ENCODE measurements around the gene C6orf58.

DNA sequence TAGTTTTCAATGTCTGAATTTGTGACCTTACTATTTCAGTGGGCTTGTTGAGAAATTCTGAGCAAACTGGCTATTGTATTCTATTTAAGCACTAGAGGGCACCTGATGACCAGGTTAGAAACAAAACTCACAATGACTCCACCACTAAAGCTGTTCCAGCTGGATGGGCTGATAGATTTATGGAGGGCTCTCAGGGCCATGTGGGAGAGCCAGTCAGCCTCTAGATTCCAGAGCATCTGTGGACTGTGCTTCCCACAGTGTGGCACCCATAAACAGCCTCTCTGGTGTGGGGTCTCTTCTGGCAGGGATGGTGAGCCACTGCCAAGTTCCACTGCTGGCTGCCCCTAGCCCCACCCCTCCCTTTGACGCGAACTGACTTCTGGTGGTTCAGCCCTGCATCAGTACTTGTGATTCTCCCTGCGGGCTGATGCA is 29.2 kb downstream of the C6orf58 start:
- TF ChIP-seq, protein P1, sequence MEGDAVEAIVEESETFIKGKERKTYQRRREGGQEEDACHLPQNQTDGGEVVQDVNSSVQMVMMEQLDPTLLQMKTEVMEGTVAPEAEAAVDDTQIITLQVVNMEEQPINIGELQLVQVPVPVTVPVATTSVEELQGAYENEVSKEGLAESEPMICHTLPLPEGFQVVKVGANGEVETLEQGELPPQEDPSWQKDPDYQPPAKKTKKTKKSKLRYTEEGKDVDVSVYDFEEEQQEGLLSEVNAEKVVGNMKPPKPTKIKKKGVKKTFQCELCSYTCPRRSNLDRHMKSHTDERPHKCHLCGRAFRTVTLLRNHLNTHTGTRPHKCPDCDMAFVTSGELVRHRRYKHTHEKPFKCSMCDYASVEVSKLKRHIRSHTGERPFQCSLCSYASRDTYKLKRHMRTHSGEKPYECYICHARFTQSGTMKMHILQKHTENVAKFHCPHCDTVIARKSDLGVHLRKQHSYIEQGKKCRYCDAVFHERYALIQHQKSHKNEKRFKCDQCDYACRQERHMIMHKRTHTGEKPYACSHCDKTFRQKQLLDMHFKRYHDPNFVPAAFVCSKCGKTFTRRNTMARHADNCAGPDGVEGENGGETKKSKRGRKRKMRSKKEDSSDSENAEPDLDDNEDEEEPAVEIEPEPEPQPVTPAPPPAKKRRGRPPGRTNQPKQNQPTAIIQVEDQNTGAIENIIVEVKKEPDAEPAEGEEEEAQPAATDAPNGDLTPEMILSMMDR (IDR thresholded peaks at IDR 0.05) = no peak
- no peak for TF ChIP-seq POLR2A (IDR thresholded peaks at IDR 0.05)
